ENCODE data around the gene SLC9A5.

SLC9A5 gene

GRCh38 chr16:67210069-67210937 is 38.5 kb upstream of the SLC9A5 start:
- TF ChIP-seq, protein P1, sequence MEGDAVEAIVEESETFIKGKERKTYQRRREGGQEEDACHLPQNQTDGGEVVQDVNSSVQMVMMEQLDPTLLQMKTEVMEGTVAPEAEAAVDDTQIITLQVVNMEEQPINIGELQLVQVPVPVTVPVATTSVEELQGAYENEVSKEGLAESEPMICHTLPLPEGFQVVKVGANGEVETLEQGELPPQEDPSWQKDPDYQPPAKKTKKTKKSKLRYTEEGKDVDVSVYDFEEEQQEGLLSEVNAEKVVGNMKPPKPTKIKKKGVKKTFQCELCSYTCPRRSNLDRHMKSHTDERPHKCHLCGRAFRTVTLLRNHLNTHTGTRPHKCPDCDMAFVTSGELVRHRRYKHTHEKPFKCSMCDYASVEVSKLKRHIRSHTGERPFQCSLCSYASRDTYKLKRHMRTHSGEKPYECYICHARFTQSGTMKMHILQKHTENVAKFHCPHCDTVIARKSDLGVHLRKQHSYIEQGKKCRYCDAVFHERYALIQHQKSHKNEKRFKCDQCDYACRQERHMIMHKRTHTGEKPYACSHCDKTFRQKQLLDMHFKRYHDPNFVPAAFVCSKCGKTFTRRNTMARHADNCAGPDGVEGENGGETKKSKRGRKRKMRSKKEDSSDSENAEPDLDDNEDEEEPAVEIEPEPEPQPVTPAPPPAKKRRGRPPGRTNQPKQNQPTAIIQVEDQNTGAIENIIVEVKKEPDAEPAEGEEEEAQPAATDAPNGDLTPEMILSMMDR (IDR thresholded peaks at IDR 0.05): no peak

- TF ChIP-seq, protein P1 (IDR thresholded peaks at IDR 0.05): no peak
Measured at GRCh38 chr16:67211674-67212073, 37.1 kb upstream of the SLC9A5 start.

- TF ChIP-seq, protein P1 (IDR thresholded peaks at IDR 0.05): no peak
Measured at GRCh38 chr16:67212766-67213165, 36.0 kb upstream of the SLC9A5 start.

- TF ChIP-seq, protein P1 (IDR thresholded peaks at IDR 0.05): no peak
Measured at GRCh38 chr16:67213197-67214019, 35.4 kb upstream of the SLC9A5 start.

DNA sequence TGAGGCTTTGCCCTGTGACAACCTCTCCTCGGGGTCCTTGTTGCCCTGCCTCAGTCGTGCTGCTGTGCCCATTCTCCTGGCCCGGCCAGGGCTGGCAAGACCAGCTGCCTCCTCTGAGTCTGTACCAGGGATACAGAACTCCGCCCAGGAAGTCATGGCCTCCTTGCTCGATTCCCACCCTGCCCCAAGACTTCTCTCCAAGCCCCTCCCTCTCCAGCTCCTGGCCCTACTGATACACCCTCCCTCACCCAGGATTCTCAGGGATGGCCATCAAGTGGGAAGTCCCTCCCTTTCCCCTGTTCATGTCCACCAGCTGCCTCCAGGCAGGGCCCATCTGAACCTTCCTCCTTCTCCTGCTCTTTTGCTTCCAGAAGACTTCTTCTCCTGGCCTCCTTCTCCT is 33.1 kb upstream of the SLC9A5 start:
- TF ChIP-seq, protein P1 (IDR thresholded peaks at IDR 0.05): no peak

GRCh38 chr16:67216612-67217490 is 31.9 kb upstream of the SLC9A5 start:
- TF ChIP-seq, protein P1 (IDR thresholded peaks at IDR 0.05): no peak

GRCh38 chr16:67223992-67224391 is 24.8 kb upstream of the SLC9A5 start:
- TF ChIP-seq, protein P1 (IDR thresholded peaks at IDR 0.05): no peak

Measured in LNCAP (cell line).